ENCODE data around the gene CTU2. TPM values are rescaled to one million over a fixed set of nuclear protein-coding genes. Genes with fewer than 3 reads are reported as not detected.

CTU2 gene
- total RNA-seq, 4 donors from 2014 or later = 4.4 to 13.2 (median 6.3) TPM

DNA sequence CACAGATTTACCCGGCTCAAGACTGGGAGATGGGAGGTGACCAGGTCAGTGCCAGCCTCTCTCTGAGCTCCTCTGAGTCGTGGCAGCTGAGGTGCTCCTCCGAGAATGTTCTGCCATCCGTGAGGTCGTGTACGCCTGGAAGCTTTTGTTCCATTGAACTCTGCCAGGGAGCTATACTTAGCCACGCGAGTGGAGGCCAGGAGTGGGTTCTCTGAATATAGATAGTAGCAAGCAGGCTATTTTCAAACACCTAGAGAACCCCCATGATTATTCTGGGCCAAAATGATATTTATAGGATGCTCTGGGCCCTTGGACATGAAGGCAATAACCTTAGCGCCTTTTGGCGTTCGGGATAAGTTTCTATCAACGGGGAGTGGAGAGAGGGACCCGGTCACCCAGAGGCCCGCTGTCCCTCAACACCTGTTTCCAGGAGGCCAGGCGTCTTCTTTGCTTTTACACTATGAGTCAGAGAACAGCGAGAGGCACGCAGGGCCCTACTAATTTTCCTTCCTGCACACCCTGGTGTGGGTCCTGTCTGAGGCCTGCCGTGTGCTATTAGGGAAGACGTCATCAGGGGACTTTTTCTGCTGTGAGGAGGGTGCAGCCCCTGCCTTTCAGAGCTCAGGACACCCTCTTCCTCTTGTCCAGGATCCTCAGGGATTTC, 32.5 kb upstream of the CTU2 start:
- Histone ChIP-seq H3K9me3 (no peaks in the 10 kb centered on the region), H3K27ac (no peak overlapping the region), H3K4me1 (peaks cover 0 to 4% (median 0%) of the 10 kb centered on the region in 3 donors), H3K36me3 (peaks cover 0 to 5% (median 0%) of the 10 kb centered on the region in 3 donors), H3K27me3 (peaks cover 0 to 22% (median 0%) of the 10 kb centered on the region in 4 donors), H3K4me3 (no peak overlapping the region)
- TF ChIP-seq, protein P1, sequence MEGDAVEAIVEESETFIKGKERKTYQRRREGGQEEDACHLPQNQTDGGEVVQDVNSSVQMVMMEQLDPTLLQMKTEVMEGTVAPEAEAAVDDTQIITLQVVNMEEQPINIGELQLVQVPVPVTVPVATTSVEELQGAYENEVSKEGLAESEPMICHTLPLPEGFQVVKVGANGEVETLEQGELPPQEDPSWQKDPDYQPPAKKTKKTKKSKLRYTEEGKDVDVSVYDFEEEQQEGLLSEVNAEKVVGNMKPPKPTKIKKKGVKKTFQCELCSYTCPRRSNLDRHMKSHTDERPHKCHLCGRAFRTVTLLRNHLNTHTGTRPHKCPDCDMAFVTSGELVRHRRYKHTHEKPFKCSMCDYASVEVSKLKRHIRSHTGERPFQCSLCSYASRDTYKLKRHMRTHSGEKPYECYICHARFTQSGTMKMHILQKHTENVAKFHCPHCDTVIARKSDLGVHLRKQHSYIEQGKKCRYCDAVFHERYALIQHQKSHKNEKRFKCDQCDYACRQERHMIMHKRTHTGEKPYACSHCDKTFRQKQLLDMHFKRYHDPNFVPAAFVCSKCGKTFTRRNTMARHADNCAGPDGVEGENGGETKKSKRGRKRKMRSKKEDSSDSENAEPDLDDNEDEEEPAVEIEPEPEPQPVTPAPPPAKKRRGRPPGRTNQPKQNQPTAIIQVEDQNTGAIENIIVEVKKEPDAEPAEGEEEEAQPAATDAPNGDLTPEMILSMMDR (IDR thresholded peaks at IDR 0.05) = no peak
- no peak for TF ChIP-seq POLR2A (IDR thresholded peaks at IDR 0.05)
- intact Hi-C loops (cut with DNase I) = no loop called here
- no peak for DNase-seq
- 91 to 92% methylated on average over 8 to 15 of the region's 19 CpGs for WGBS, 2 donors

DNA sequence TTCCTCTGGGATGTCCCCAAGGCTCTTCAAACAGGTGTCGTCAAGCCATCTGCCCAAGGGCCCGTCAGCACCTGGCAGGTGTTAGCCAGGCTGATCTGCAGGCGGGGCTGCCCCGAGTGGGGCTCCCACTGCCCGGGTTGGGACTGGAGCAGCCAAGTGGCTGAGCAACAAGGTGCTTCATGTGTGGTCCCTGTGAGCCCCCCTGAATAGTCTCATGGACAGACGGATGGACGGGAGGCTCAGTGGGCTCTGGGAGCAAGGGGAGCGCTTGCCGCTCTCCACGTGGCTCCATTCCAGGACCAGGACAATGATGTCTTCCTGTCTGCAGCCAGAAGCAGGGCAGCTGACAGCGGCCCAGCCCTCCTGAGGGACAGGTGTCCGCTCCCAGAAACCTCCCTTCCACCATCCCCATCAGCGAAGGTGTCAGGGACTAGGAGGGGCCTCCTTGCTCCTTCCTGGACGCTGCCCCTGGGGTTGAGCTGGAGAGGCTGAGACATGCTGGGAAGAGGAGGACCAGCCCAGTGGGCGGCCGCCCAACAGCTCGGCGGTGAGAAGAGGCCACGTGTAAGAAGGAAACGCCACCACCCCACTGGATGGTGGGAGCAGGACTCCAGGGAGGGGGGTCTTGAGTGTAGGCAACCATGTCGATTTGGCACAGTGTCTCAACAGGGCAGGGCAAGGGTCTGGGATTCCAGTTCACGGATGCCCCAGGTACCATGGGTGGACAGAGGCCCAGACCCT, 29.6 kb upstream of the CTU2 start:
- 59 to 61% methylated on average over 4 to 6 of the region's 22 CpGs for WGBS, 2 donors
- Histone ChIP-seq H3K4me1 (peaks cover 0 to 12% (median 3%) of the 10 kb centered on the region in 3 donors), H3K9me3 (no peaks in the 10 kb centered on the region), H3K27ac (no peak overlapping the region), H3K36me3 (peaks cover 0 to 5% (median 0%) of the 10 kb centered on the region in 3 donors), H3K4me3 (no peak overlapping the region), H3K27me3 (peaks cover 0 to 48% (median 0%) of the 10 kb centered on the region in 4 donors)
- no peak for DNase-seq
- intact Hi-C loops (cut with DNase I) = no loop called here
- TF ChIP-seq POLR2A (IDR thresholded peaks at IDR 0.05) = no peak
- TF ChIP-seq, protein P1 (IDR thresholded peaks at IDR 0.05) = no peak

DNA sequence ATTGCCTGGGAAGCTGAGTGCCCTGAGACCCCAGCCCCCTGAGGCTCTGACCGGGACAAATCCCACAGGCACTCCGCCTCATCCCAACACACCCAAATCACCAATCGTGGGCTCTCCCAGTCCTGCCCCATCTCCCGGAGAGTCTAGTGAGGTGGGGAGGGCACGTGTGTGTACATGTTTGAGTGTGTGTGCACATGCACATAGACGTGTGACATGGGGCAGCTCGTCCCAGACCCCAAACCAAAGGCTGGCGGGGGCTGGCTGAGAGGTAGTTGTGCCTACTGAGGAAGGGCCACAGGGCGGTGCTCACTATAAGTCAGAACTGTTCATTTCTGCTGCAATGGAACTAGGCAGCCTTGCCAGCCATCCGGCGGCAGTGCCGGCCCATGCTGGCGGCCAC, 28.6 kb upstream of the CTU2 start:
- TF ChIP-seq POLR2A (IDR thresholded peaks at IDR 0.05) = no peak
- TF ChIP-seq, protein P1 (IDR thresholded peaks at IDR 0.05) = no peak
- no peaks in the 10 kb centered on the region for H3K9me3 ChIP-seq
- 68 to 69% methylated on average over 2 to 3 of the region's 13 CpGs for WGBS, 2 donors

DNA sequence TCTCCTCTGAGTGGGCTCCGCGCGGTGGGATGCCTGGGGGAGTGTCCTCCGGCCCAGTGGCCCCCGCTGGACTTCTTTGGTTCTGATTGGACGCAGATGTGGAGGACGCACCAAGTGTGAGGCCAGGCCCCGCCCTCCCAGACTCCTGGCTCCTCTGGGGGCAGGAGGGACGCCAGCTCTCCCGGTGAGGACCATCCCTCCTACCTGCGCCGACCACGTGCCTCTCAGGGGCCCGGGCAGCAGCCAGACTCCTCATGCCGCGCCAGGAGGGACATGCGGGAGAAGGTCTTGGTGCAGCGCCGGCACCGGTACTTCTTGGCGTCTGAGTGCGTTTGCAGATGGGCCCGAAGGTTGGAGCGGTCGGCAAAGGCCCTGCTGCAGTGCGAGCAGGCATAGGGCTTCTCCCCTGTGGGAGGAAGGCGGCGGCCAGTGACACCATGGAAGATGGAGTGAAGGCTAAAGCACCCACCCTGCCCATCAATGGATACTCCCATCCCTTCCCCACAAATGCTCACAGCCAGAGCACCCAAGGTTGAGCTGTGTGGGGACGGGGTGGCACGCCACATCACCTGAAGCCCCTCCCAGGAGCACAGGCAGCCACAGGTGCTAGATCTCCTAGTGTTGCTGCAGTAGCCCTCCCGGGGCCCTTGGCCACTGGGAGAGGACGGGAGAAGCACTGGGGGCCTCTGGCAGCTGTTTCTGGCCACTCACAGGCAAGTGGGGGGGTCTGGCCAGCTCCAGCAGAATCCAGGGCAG, 27.9 kb upstream of the CTU2 start:
- 65 to 75% methylated on average over 2 of the region's 32 CpGs for WGBS, 2 donors
- no peak for DNase-seq
- Histone ChIP-seq H3K27ac (no peak overlapping the region), H3K27me3 (peaks cover 0 to 64% (median 0%) of the 10 kb centered on the region in 4 donors), H3K4me3 (no peak overlapping the region), H3K9me3 (no peaks in the 10 kb centered on the region), H3K36me3 (peaks cover 0 to 5% (median 0%) of the 10 kb centered on the region in 3 donors), H3K4me1 (peaks cover 0 to 18% (median 3%) of the 10 kb centered on the region in 3 donors)
- intact Hi-C loops (cut with DNase I) = no loop called here
- TF ChIP-seq, protein P1 (IDR thresholded peaks at IDR 0.05) = no peak
- no peak for TF ChIP-seq POLR2A (IDR thresholded peaks at IDR 0.05)

More for the DNA sequence above, 28.6 kb upstream of the CTU2 start:
- peaks cover 0 to 57% (median 0%) of the 10 kb centered on the region in 4 donors for H3K27me3 ChIP-seq
- DNase-seq = no peak
- H3K36me3 ChIP-seq = peaks cover 0 to 5% (median 0%) of the 10 kb centered on the region in 3 donors
- intact Hi-C loops (cut with DNase I) = no loop called here
- no peak overlapping the region for H3K4me3 ChIP-seq
- no peak overlapping the region for H3K27ac ChIP-seq
- peaks cover 0 to 18% (median 3%) of the 10 kb centered on the region in 3 donors for H3K4me1 ChIP-seq

Measured in esophagus squamous epithelium (tissue), 5 donors.